Rectal smooth muscle tissue (tissue), 1 donor: ENCODE results near the gene SLC26A8.
"Not testable (repeated sequence)": the region's sequence is repeated elsewhere in the genome, so short reads cannot be mapped to it uniquely, and the experiment has no call there.

Experiments
- H3K27ac ChIP-seq: one replicate; pipeline ENCODE4 v1.7.0; 2013; ENCODE audit warnings: low read depth, low read length, inconsistent platforms
- H3K27me3 ChIP-seq: one replicate; pipeline ENCODE4 v1.7.0; 2013; ENCODE audit warnings: low read length; ENCODE audit not compliant: control insufficient read depth, insufficient read depth
- H3K36me3 ChIP-seq: one replicate; pipeline ENCODE4 v1.7.0; 2013; ENCODE audit warnings: low read length; ENCODE audit not compliant: control insufficient read depth, insufficient read depth
- H3K4me1 ChIP-seq: one replicate; pipeline ENCODE4 v1.7.0; 2013; ENCODE audit warnings: low read length; ENCODE audit not compliant: control insufficient read depth, insufficient read depth
- H3K4me3 ChIP-seq: one replicate; pipeline ENCODE4 v1.7.0; 2013; ENCODE audit warnings: low read length
- H3K9ac ChIP-seq: one replicate; pipeline ENCODE4 v1.7.0; 2013; ENCODE audit warnings: low read length

The SLC26A8 gene

GRCh38 chr6:36028088-36028876, 3.8 kb upstream of the SLC26A8 start:
- H3K4me3 ChIP-seq = peak overlapping the region; percentile 99
- H3K36me3 ChIP-seq = peaks cover 2% of the 10 kb centered on the region
- peak overlapping the region; percentile 77 for H3K27ac ChIP-seq
- H3K27me3 ChIP-seq = no peaks in the 10 kb centered on the region
- H3K9ac ChIP-seq = peak overlapping the region; percentile 96
- H3K4me1 ChIP-seq = peaks cover 2% of the 10 kb centered on the region

- Histone ChIP-seq H3K9ac (peak within 1 kb of the TSS; percentile 96), H3K27ac (peak within 1 kb of the TSS; percentile 77), H3K4me3 (peak within 1 kb of the TSS; percentile 99), H3K27me3 (no peaks in the 10 kb centered on the region), H3K4me1 (peaks cover under 1% of the 10 kb centered on the region), H3K36me3 (peaks cover 2% of the 10 kb centered on the region)
Measured at GRCh38 chr6:36027501-36028087, 3.2 kb upstream of the SLC26A8 start, which contains the start of gene MAPK14. TSS of gene MAPK14 (plus strand) at chr6:36027808. CDS start at chr6:36028158, 350 bp downstream.

GRCh38 chr6:36025932-36026327, 1.5 kb upstream of the SLC26A8 start:
- no peaks in the 10 kb centered on the region for H3K4me1 ChIP-seq
- H3K27ac ChIP-seq = no peak overlapping the region
- H3K36me3 ChIP-seq = peaks cover 2% of the 10 kb centered on the region
- H3K9ac ChIP-seq = no peak overlapping the region
- H3K4me3 ChIP-seq = no peak overlapping the region
- no peaks in the 10 kb centered on the region for H3K27me3 ChIP-seq

- Histone ChIP-seq H3K27me3 (no peaks in the 10 kb centered on the region), H3K4me3 (no peak overlapping the region), H3K9ac (no peak overlapping the region), H3K36me3 (peaks cover 2% of the 10 kb centered on the region), H3K27ac (no peak overlapping the region), H3K4me1 (no peaks in the 10 kb centered on the region)
Measured at GRCh38 chr6:36025260-36025931, 955 bp upstream of the SLC26A8 start.

- no peak overlapping the region for H3K4me3 ChIP-seq
- H3K27ac ChIP-seq = no peak overlapping the region
- H3K9ac ChIP-seq = no peak overlapping the region
- no peaks in the 10 kb centered on the region for H3K36me3 ChIP-seq
- no peaks in the 10 kb centered on the region for H3K27me3 ChIP-seq
- H3K4me1 ChIP-seq = no peaks in the 10 kb centered on the region
Measured at GRCh38 chr6:36020154-36020553, 4.3 kb downstream of the SLC26A8 start.

GRCh38 chr6:36019167-36019566, 5.3 kb downstream of the SLC26A8 start:
- Histone ChIP-seq H3K4me1 (no peaks in the 10 kb centered on the region), H3K27me3 (no peaks in the 10 kb centered on the region), H3K4me3 (no peak overlapping the region)

GRCh38 chr6:36018339-36018738, 6.1 kb downstream of the SLC26A8 start:
- Histone ChIP-seq H3K4me1 (no peaks in the 10 kb centered on the region), H3K36me3 (no peaks in the 10 kb centered on the region), H3K27ac (no peak overlapping the region), H3K27me3 (no peaks in the 10 kb centered on the region), H3K4me3 (no peak overlapping the region), H3K9ac (no peak overlapping the region)

More at GRCh38 chr6:36019167-36019566, 5.3 kb downstream of the SLC26A8 start:
- Histone ChIP-seq H3K36me3 (no peaks in the 10 kb centered on the region), H3K9ac (no peak overlapping the region), H3K27ac (no peak overlapping the region)

- H3K36me3 ChIP-seq = no peaks in the 10 kb centered on the region
- no peaks in the 10 kb centered on the region for H3K4me1 ChIP-seq
- no peak overlapping the region for H3K4me3 ChIP-seq
- H3K9ac ChIP-seq = no peak overlapping the region
- no peaks in the 10 kb centered on the region for H3K27me3 ChIP-seq
- no peak overlapping the region for H3K27ac ChIP-seq
Measured at GRCh38 chr6:36015666-36016065, 8.8 kb downstream of the SLC26A8 start.

- Histone ChIP-seq H3K4me1 (no peaks in the 10 kb centered on the region), H3K36me3 (no peaks in the 10 kb centered on the region), H3K4me3 (no peak overlapping the region), H3K27ac (no peak overlapping the region), H3K9ac (no peak overlapping the region), H3K27me3 (no peaks in the 10 kb centered on the region)
Measured at GRCh38 chr6:36000451-36000850, 24.0 kb downstream of the SLC26A8 start.

GRCh38 chr6:35993150-35993549, 31.3 kb downstream of the SLC26A8 start:
- no peak overlapping the region for H3K9ac ChIP-seq
- no peaks in the 10 kb centered on the region for H3K27me3 ChIP-seq
- H3K4me1 ChIP-seq = no peaks in the 10 kb centered on the region
- no peak overlapping the region for H3K27ac ChIP-seq
- H3K4me3 ChIP-seq = no peak overlapping the region
- H3K36me3 ChIP-seq = no peaks in the 10 kb centered on the region

GRCh38 chr6:35988047-35988446, 36.4 kb downstream of the SLC26A8 start:
- H3K4me3 ChIP-seq, H3K27me3 ChIP-seq, H3K27ac ChIP-seq, H3K36me3 ChIP-seq, H3K9ac ChIP-seq, H3K4me1 ChIP-seq: not testable (repeated sequence)

- no peaks in the 10 kb centered on the region for H3K4me1 ChIP-seq
- no peak overlapping the region for H3K9ac ChIP-seq
- H3K36me3 ChIP-seq = no peaks in the 10 kb centered on the region
- H3K27me3 ChIP-seq = no peaks in the 10 kb centered on the region
- no peak overlapping the region for H3K27ac ChIP-seq
- H3K4me3 ChIP-seq = no peak overlapping the region
Measured at GRCh38 chr6:35984701-35985100, 39.7 kb downstream of the SLC26A8 start.
